LNCaP clone FGC (cell line): ENCODE results near the gene MAGEA9B.
"Not testable (repeated sequence)": the region's sequence is repeated elsewhere in the genome, so short reads cannot be mapped to it uniquely, and the experiment has no call there.

Experiments used
- DNase-seq: peaks from one replicate; pipeline ENCODE4 v3.0.0-alpha.2; 2011; ENCODE audit warnings: low read depth
- H3K4me3 ChIP-seq: 2 replicates; pipeline ENCODE4 v1.5.1; 2011; ENCODE audit warnings: mild to moderate bottlenecking, low read depth, low read length, control low read depth
- TF ChIP-seq, protein P1 (sequence below): IDR thresholded peaks from 2 replicates; pipeline ENCODE4 v1.5.1; 2012; ENCODE audit warnings: mild to moderate bottlenecking; ENCODE audit not compliant: control insufficient read depth, insufficient read depth; ENCODE audit errors: extremely low read depth

The MAGEA9B gene

DNA sequence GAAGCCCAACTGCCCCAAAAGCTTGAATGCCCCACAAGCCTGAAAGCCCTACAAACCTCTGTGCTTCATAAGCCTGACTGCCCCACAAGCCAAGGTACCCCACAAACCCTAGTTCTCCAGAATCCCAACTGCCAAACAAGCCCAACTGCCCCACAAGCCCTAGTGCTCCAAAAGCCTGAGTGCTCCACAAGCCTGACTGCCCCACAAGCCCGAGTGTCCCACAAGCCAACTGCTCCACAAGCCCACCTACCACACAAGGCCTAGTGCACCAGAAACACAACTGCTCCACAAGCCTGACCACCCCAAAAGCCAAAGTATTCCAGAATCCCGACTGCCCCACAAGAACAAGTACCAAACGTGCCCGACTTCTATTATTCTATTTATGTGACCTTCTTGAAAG lies 23.9 kb downstream of the MAGEA9B start:
- no peak for DNase-seq
- TF ChIP-seq, protein P1, sequence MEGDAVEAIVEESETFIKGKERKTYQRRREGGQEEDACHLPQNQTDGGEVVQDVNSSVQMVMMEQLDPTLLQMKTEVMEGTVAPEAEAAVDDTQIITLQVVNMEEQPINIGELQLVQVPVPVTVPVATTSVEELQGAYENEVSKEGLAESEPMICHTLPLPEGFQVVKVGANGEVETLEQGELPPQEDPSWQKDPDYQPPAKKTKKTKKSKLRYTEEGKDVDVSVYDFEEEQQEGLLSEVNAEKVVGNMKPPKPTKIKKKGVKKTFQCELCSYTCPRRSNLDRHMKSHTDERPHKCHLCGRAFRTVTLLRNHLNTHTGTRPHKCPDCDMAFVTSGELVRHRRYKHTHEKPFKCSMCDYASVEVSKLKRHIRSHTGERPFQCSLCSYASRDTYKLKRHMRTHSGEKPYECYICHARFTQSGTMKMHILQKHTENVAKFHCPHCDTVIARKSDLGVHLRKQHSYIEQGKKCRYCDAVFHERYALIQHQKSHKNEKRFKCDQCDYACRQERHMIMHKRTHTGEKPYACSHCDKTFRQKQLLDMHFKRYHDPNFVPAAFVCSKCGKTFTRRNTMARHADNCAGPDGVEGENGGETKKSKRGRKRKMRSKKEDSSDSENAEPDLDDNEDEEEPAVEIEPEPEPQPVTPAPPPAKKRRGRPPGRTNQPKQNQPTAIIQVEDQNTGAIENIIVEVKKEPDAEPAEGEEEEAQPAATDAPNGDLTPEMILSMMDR, result no peak

DNA sequence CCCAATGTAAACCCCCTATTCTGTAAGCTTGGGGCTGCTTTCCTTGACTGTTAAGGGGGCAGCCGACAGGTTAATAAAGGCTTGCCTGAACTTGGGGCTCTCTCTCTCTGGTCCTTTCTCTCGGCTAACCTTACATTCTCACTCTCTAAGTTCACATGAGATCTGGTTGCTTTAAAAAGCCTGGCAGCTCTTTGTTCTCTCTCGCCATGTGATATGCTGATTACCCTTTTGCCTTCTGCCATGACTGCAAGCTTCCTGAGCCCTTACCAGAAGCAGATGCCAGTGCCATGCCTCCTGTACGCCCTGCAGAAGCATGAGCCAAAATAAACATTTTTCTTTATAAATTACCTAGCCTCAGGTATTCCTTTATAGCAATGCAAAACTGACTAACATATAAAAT lies 32.0 kb downstream of the MAGEA9B start:
- not testable (repeated sequence) for DNase-seq, H3K4me3 ChIP-seq

More for the DNA sequence above, 23.9 kb downstream of the MAGEA9B start:
- H3K4me3 ChIP-seq, result no peak overlapping the region

DNA sequence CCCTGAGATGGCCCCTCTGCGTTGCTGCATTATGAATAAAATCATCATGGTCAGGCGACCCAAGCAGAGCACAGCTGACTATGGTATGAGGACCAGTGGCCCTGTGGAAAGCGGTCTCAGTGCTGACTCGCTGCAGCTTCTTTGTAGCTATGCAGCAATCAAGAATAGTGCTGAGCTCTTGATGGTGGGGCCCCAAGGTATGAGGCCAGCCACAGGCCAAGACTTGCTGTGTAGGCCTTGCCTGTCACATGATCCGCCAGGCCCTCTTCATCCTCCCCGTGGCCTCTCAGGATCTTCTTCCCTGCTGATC lies 35.4 kb downstream of the MAGEA9B start:
- H3K4me3 ChIP-seq, DNase-seq: not testable (repeated sequence)

DNA sequence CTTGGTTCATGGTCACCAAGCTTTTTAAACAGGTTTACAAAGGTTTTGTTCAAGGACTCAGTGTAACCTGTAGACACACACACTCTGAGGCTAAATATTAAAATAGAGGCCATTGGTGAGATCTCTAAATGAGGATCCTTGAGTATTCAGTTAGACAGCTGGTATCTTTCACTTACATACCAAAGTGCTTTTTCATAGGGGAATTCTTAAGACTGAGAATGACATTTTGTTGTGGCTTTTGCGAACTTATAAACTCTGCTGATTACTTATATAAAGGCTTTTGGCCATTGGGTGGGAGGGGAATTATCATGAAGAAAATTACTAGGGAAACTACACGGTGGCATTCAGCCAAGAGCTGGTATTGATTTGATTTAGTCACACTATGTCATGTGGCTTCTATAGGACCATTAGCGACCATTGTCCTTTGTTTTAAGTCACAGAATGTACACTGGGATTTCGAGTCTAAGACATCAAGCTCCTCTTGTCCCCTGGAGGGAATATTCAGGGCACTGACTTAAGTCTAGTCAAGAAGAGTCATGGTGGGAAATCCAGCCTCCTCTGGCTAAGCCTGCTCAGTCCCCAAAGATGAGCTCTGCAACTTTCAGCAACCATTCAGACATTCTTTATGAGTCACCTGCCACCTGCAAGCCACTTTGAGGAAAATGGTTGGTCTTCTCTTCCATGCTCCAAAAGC lies 35.9 kb downstream of the MAGEA9B start:
- H3K4me3 ChIP-seq, DNase-seq: not testable (repeated sequence)

DNA sequence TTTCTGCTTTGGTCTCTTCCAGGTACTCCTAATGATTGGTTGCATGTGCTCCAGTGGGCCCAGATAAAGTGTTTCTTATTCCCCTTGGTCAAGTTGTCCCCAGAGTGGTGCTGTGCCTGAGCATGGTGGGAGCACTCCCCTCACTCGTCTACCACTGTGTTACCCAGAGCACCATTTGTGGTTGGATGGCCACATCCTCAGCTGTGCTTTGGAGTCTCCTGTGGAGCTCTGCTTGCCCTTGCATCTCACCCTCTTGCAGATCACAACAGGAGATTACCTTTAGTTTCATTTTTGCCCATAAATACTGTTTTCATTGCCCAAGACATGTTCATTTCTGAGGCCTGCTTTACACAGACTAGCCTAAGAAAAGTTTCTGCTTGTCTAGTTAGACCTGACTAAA lies 36.8 kb downstream of the MAGEA9B start:
- DNase-seq, H3K4me3 ChIP-seq: not testable (repeated sequence)

DNA sequence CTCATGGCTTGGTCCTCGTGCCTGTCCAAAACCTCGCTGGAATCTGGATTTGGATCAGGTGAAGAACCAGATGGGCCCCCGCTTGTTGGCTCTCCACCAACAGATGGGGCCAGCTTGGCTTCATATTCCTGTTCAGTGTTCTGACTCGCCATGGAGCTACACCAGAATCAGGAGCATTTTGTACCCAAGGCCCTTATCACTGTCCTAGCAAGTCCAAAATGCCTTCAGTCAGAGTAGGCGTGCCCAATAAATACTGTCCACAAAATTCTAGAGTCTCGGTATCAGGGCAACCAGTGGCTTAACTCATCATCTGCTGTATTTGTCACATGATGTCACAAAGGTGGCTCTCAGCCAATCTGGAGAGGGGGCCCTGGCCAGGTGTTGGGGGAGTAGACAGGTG lies 37.6 kb downstream of the MAGEA9B start, which contains the start of gene HSFX3:
Gene HSFX3, minus strand, starts transcription at position 224 of the 400 bp plus-strand sequence. Its CDS starts 72 bp downstream, at position 152.
- H3K4me3 ChIP-seq, DNase-seq: not testable (repeated sequence)

DNA sequence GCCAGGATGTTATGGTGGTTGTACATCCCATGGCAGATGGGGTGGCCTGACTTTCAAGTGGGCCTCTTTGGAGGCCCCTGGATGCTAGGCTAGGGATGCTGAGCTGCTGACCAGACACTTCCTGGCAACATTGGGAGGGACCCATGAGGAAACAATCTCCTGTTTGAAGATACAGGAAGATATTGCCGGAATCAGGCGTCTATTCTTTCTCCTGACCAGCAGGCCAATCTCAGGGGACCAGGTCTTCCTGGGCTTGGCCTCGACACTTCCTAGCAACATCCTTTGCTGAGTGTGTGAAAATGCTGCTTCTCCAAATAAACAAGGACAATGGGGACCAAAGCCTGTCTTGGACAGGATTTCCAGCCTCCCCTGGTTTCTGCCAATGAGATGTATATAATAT lies 39.5 kb downstream of the MAGEA9B start:
- not testable (repeated sequence) for H3K4me3 ChIP-seq, DNase-seq

DNA sequence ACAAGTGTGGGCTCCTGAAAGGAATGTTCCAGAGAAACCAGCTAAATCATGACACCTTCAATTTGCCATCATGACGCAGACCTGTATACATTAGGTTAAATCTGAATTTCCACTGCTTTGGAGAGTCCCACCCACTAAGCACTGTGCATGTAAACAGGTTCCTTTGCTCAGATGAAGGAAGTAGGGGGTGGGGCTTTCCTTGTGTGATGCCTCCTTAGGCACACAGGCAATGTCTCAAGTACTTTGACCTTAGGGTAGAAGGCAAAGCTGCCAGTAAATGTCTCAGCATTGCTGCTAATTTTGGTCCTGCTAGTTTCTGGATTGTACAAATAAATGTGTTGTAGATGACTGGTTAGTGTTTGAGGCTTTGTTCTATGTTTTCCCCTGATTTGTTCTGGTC lies 40.3 kb downstream of the MAGEA9B start:
- not testable (repeated sequence) for H3K4me3 ChIP-seq, DNase-seq

DNA sequence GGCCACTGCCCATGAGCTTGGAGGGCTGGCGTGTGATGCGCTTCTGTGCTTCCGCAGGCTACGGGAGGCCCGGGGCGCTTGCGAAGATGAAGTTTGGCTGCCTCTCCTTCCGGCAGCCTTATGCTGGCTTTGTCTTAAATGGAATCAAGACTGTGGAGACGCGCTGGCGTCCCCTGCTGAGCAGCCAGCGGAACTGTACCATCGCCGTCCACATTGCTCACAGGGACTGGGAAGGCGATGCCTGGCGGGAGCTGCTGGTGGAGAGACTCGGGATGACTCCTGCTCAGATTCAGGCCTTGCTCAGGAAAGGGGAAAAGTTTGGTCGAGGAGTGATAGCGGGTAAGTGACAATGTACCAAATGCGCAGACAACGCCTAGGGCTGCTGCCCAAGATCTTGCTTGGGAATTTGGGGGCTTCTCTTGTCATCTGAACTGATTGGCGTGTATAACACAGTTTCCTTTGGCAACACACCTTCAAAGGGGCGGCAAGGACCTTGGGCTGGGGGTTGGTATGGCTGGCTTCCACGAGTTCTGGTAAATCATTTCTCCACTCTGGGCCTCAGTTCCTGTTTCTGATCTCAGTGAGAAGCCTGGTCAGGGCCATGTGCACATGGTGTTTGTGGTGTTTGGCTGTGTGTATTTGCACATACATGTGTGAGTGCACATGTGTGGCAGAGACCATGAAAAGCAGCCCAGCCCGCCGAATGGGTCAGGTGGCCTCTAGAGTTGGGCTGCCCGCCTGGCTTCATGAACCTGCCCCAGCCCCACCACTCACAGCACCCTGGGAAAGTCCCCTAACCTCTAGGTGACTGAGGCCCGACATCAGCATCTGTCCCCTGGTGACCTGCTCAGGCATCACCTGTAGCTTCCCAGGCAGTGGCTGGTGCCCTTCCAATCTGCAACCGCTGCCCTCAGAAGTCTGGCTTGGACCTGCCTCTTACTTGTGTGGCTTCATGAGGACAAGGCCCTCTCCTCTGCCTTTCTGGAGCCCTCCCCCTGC lies 41.4 kb downstream of the MAGEA9B start:
- not testable (repeated sequence) for DNase-seq, H3K4me3 ChIP-seq

DNA sequence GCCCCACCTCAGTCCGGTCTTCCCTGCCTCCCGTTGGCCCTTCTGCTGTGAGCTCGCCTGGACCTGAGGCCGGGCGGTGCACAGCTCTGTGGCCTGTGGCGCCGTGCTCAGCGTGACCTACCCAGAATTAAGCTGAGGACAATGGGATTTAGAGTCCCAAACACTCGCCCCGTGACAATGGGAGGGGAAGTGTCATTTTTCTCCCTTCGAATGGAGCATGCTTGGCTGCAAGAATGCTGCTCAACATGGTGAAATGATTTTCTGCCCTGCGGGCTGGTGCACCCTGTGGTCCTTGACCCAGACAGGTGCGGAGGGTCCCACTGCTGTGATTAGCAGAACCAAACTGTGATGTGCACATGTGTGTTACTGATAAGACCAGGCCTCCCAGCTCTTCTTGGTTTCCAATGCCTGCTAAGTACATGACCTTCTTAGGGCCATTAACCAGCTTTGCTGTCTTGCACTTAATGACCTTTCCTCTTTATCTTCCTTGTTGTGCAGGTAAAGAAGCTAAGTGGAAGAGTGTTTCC lies 45.7 kb downstream of the MAGEA9B start:
- TF ChIP-seq, protein P1, result no peak
- DNase-seq, result no peak
- peak overlapping the region; percentile 81 for H3K4me3 ChIP-seq

DNA sequence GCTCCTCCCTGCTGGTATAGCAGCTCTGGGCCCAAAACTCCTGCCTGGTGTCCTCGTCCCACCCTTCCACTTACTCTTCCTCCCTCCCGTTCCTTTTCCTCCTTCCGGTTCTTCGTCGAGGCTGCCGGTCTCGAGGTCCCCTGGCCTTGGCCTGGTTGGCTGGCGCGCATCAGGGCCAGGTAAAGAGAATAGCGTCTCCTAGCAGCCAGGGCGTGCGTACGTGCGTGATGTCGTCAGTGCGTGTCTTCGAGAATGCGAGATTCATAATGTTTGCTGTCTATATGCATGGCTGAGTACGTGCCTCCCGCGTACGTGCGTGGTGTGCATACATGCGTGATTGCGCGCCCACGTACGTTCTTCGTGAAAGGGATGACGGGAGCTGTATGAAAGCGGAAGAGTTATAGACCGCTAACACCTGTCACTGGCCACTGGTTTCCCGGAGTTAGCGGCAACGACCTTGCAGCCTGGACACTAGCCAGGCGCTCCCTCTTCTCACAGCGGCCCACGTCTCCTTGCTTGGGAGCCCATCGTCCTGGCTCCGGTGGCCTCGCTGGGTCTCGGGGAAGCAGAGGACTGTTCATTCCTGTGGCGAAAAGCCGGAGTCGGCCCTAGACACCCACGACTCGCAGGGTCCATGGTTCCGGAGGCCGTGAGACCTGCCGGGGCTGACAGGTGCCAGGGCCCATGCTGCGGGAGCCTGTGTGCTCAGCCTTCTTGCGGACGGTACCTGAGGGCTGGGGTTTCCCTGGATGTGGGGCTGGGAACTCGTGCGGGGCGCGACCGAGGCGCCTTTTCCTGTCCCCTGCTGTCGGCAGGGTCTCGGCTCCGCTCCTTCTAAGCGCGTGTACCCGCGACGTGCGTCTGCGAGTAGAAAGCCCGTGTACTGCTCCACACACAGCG lies 46.4 kb downstream of the MAGEA9B start, which contains the start of gene EOLA1:
Gene EOLA1, plus strand, starts transcription at position 392 of the 900 bp plus-strand sequence. CDS start 4,619 bp downstream, outside the sequence.
- DNase-seq, result peak; percentile 97
- TF ChIP-seq, protein P1, result no peak
- peak within 1 kb of the TSS; percentile 81 for H3K4me3 ChIP-seq
